ENCODE measurements around the gene HOATZ.

HOATZ gene

GRCh38 chr11:111585371-111585770, 70.8 kb downstream of the HOATZ start:
- peak; percentile 37 for DNase-seq

- peak; percentile 41 for DNase-seq
These were observed 71.8 kb downstream of the HOATZ start for GRCh38 chr11:111586388-111586831.

Measured in GDM1 (cell line).